Gastroesophageal sphincter (tissue), 3 donors: Measurements from ENCODE around the gene SPACA7.

Source experiments
- EP300 ChIP-seq: sonication (generic); formaldehyde crosslinking; IDR thresholded peaks from one replicate; pipeline ENCODE4 v1.6.1; 2017; ENCODE audit warnings: antibody characterized with exemption, mild to moderate bottlenecking
- TF ChIP-seq, protein P1 (sequence below), 4 experiments: fragments of 200-600 bp in 2 of 4; fragments of 450-650 bp in 2 of 4; sonication (generic) in 1 of 4; IDR thresholded peaks; one replicate each; pipeline ENCODE4 v1.5.1; 2017 to 2019; ENCODE audit warnings: antibody characterized with exemption in 4 of 4, mild to moderate bottlenecking in 2 of 4, moderate library complexity in 2 of 4

DNA sequence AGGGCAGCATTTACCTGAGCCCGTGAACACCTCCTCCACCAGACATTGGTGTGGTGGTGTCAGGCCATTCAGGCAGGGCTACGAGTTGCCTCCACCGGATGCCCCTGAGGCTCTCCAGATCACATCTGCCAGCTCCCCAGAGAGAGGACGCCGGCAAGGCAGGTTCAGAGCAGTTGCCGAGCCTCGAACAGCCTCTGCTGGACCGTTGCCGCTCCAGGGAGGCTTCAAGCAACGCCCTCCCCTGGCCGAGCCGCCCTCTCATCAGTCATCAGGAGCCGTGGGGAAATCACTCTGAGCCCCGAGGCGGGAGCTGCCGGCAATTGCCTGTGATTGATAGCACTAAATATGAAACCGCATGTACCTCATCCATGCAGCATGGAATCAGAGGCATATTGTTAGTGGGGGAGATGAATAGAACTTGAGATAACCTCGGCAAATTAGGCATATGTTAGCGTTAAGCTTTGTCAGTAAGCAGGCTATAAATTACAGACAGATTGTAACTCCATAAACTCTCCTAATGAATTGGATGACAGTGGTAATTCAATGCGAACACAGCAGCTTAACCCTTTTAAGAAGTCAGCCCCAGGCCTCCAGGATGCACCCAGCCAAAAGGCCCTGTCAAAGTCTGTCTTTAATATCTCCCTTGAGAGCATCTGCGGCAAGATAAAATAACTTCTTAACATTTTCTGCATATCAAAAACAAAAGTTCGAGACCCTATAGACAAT lies 29.8 kb upstream of the SPACA7 start:
- TF ChIP-seq, protein P1, sequence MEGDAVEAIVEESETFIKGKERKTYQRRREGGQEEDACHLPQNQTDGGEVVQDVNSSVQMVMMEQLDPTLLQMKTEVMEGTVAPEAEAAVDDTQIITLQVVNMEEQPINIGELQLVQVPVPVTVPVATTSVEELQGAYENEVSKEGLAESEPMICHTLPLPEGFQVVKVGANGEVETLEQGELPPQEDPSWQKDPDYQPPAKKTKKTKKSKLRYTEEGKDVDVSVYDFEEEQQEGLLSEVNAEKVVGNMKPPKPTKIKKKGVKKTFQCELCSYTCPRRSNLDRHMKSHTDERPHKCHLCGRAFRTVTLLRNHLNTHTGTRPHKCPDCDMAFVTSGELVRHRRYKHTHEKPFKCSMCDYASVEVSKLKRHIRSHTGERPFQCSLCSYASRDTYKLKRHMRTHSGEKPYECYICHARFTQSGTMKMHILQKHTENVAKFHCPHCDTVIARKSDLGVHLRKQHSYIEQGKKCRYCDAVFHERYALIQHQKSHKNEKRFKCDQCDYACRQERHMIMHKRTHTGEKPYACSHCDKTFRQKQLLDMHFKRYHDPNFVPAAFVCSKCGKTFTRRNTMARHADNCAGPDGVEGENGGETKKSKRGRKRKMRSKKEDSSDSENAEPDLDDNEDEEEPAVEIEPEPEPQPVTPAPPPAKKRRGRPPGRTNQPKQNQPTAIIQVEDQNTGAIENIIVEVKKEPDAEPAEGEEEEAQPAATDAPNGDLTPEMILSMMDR (IDR thresholded peaks at IDR 0.05) = no peak
- TF ChIP-seq EP300 = no peak
